Activated CD4-positive, alpha-beta T cell treated with anti-CD3 and anti-CD28 coated beads for 24 hours (primary cell): ENCODE results near the gene SENP5.

ENCODE experiments used
- DNase-seq, 2 donors: peaks; one replicate each; pipeline ENCODE4 v3.0.0-alpha.2; 2020; ENCODE audit warnings: low read depth in 2 of 2

SENP5 gene

DNA sequence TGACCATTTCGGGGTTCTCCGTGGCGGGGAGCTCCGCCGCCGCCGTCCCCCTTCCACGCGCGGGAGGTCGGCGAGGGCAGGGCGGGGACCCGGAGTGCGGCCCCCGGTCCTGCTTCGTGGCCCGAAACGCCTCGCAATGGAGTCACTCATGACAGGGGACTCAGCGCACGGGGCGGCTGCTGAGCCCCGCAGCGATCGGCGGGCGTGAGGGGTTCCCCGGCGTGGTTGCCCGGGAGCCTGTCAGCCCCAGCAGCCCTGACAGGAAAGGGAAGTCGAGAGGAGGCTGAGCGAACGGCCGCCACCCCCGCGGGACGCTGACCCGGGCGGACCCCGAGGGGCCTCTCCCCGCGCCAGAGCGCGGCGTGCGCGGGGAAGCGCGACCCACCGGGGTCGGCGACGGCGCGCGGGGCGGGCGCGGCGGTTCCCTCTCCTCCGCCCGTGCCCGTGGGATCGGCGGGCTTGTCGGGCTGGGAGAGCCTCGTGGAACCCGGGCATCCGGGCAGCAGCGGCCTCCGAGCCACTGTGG is 101.5 kb downstream of the SENP5 start:
- peak in 1 of 2 donors; percentile 28 for DNase-seq

DNA sequence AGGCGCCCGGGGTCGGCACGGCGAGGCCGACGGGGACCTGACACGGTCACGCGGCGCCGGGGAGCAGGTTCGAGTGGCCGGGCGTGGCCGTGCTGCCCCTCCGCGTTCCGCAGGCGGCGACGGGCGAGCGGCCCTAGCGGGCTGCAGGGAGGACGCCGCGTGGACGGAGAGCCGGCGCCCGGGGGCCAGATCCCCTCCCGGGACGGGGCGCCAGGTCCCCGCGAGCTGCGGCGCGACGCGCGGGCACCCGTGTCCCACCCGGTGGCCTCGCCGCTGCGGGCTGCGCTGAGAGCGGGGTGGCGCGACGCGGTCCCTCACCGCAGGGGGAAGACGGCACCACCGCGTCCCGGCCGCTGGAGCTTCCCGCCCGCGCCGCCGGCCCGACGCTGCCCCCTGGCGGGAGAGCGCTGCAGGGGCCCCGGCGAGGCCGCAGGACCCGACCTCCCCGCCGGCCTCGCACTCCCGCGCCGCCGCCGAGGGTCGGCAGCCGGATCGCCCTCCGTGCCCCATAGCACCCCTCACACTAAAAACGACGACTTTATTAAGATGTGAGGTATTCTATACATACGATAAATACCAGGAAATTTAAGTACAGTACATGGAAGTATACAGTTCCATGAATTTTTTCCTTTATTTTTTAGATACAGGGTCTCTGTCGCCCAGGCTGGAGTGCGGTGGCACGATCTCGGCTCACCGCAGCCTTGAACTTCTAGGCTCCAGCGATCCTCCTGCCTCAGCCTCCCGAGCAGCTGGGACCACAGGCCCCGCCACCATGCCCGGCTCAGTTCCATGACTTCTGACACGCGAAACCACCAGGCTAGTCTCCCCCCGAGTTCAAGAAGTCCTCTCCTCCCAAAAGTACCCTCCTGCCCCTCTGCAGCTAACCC is 102.2 kb downstream of the SENP5 start:
- peak; percentile 56 to 57 for DNase-seq

DNA sequence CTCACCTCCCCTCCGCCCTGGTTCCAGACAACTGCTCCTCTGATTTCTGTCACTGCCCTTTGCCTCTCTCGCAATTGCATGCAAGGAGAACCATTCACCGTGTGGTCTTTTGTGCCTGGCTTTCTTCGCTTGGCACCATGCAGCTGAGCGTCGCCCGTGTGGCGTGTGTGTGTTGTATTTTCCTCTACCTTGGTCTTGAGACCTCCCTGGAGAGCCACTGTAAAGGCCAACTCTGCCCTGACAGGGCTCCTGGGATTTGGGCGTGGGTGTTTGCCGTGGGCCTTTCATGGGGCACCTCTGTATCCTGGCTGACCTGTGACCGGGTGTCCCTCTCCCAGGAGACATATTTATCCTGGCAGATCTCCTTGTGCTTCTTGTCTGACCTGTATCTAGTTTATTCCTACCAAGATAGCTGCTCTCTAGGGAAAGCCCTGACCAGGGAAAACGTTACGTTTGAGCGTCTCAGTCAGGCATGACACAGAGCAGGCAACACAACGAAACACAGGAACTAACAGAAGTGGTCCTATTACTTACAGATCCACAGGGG is 102.9 kb downstream of the SENP5 start:
- DNase-seq, result no peak

DNA sequence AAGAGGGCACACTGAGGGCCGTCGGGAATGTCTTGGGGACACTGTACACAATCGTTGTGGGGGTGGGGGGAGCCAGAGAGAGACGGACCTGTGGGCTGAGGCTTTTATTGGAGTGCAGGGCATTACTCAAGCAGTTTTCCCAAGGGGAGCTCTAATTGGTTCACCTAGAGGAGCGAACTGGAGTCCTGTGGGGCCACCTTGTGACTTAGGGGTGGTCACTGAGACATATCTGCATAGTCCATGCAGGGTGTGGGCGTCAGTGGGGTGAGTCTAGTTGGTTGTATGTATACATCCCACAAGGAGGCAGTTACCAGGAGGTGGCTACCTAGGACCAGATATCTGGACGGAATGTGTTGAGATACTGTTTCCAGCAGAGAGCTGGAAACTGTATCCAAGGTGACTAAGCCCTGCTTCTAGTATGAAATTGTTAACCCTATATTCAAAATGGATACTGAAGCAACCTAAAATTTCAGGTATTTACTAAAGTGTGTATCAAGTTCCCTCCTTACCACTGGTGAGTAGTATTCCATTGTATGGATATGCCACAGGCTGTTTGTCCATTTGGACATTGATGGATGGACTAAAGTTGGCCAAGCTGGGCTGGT is 103.5 kb downstream of the SENP5 start:
- no peak for DNase-seq

DNA sequence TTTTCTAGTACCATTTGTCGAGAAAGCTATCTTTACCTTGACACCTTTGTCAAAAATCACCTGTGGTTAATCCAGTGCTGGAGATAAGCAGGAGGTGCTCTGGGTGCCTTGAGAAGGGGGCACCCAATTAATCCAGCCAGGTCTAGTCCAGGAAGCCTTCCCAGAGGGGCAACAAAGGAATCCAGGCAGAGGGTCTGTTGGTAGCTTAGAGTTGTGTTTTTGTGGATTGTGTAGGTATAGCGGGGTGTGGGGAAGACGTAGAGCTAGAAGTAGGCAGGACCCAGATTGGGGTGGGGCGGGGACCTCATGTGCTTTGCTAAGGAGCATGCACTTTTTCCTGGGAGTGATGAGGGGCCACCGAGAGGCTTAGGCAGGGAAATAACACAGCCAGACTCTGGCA is 106.9 kb downstream of the SENP5 start:
- DNase-seq, result no peak

DNA sequence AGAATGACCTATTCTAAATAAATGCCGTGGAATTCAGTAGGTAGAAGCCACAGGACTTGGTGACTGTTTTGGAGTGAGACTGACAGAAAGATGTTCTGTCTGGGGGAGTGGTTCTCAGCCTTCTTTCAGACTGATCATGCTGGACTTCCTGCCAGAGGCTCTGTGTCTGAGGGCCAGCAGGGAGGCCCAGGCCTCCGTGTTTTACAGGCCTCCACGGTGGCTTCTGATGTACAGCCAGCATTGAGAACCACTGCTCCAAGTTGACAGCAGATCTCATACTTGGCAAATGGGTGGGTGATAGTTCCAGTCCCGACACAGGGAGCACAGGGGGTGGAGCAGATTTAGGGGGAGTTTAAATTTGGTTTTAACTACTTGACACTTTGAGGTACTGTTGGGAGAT is 107.6 kb downstream of the SENP5 start:
- DNase-seq, result no peak

DNA sequence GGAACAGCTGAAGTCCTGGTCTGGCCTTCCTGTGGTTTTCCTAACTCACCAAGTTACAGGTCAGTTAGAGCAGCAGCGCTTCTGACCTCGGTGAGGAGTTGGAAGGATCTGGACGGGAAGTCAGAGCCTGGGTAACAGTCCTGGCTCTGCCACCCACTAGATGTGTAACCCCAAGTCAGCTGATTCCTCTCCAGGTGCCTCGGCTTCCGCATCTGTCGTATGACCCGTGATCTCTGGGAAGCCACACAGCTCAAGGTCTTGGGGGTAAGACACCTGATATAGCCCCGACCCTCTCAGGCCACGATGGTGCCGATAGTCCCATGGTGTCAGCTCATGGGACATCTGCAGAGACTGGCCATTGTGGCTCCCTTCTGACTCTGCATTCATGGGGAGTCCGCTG is 109.2 kb downstream of the SENP5 start:
- DNase-seq, result no peak

DNA sequence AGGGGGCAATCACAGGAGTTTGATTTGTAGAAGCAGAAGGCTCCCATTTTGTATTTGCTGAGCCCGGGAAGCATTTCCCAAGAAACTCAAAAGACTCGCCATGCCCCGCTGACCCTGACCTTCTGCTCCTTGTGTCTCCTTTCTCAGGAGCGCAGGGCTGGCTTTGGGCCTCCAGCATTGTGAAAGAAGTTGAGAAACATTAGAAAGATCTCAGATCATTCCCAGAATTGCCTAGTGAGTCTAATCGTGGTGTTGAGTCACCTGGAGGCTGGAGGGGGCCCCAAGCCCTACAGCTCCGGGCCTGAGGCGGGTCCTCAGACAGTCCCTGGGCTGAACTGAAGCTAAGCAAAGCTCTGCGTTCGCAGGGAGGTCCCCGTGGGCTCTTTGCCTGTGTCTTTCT is 111.8 kb downstream of the SENP5 start:
- DNase-seq, result no peak

DNA sequence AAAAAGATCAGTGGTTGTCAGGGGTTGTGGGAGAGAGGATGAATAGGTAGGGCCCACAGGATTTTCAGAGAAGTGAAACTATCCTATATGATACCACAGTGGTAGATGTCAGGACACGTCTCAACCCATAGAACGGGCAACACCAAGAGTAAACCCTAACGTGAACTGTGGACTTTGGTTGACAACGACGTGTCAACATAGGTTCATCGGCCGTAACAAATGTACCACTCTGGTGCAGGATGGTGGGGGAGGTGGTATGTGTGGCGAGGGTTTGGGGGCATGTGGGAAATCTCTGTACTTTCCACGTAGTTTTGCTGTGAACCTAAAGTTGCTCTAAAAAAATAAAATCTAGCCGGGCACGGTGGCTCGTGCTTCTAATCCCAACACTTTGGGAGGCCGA is 113.9 kb downstream of the SENP5 start:
- DNase-seq, result no peak

DNA sequence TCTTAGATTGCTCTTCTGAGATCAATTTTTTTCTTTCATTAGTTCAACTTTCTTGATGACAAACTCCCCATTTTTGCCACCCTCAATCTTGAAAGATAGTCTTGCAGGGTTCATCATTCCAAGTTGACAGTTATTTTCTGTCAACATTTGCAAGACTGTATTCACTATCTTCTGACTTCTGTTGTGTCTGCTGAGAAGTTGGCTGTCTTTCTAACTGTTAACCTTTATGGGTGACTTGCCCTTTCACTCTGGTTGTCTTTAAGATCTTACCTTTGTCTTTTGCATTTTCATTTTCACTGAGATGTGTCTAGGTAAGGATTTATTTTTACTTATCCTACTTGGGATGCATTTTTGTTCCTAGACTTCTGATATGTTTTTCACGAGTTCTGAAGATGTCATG is 115.5 kb downstream of the SENP5 start:
- no peak for DNase-seq
